GM23338 (cell line): ENCODE results near the gene MRTO4. TPM values are rescaled to one million over a fixed set of nuclear protein-coding genes. Genes with fewer than 3 reads are reported as not detected.

Experiments used
- ATAC-seq: fragments of 200-7000 bp; cut with Tn5 transposase; 3 replicates; pipeline ENCODE4 v1.9.1; 2020
- DNase-seq: peaks from one replicate; pipeline ENCODE4 v3.0.0-alpha.2; 2015; ENCODE audit warnings: low spot score
- H2AFZ ChIP-seq: fragments of 200-600 bp; sonication (generic); 2 replicates; pipeline ENCODE4 v1.8.0; 2016; ENCODE audit warnings: antibody characterized with exemption, mild to moderate bottlenecking, moderate library complexity
- H3F3A ChIP-seq: fragments of 200-600 bp; sonication (generic); replicated peaks from 2 replicates; pipeline ENCODE4 v1.8.0; 2017; ENCODE audit warnings: antibody characterized with exemption, mixed run types, low read depth
- H3K27ac ChIP-seq: fragments of 200-600 bp; sonication (generic); 2 replicates; pipeline ENCODE4 v1.6.1; 2016; ENCODE audit warnings: low read depth
- H3K27me3 ChIP-seq: fragments of 200-600 bp; sonication (generic); 2 replicates; pipeline ENCODE4 v1.8.0; 2016; ENCODE audit warnings: mild to moderate bottlenecking, mixed run types, moderate library complexity; ENCODE audit not compliant: insufficient read depth
- H3K36me3 ChIP-seq: fragments of 200-600 bp; sonication (generic); 2 replicates; pipeline ENCODE4 v1.8.0; 2016; ENCODE audit warnings: mild to moderate bottlenecking; ENCODE audit not compliant: insufficient read depth
- H3K4me1 ChIP-seq: fragments of 200-600 bp; sonication (generic); 2 replicates; pipeline ENCODE4 v1.8.0; 2016; ENCODE audit warnings: mild to moderate bottlenecking, moderate library complexity; ENCODE audit not compliant: insufficient read depth
- H3K4me2 ChIP-seq: fragments of 200-600 bp; sonication (generic); 2 replicates; pipeline ENCODE4 v1.7.1; 2017; ENCODE audit warnings: mixed run types
- H3K4me3 ChIP-seq: fragments of 200-600 bp; sonication (generic); 2 replicates; pipeline ENCODE4 v1.6.1; 2016; ENCODE audit warnings: mixed run types
- H3K79me2 ChIP-seq: fragments of 200-600 bp; sonication (generic); replicated peaks from 2 replicates; pipeline ENCODE4 v1.8.0; 2017; ENCODE audit warnings: mild to moderate bottlenecking; ENCODE audit not compliant: insufficient read depth
- H3K9me2 ChIP-seq: fragments of 200-600 bp; sonication (generic); 2 replicates; pipeline ENCODE4 v1.8.0; 2017; ENCODE audit not compliant: insufficient read depth
- H4K20me1 ChIP-seq: fragments of 200-600 bp; sonication (generic); replicated peaks from 2 replicates; pipeline ENCODE4 v1.8.0; 2017; ENCODE audit warnings: mild to moderate bottlenecking; ENCODE audit not compliant: insufficient read depth
- H3K27ac Mint-ChIP-seq: 2 replicates; pipeline ENCODE4 v1.8.0; 2020; ENCODE audit warnings: inconsistent platforms, mild to moderate bottlenecking, moderate library complexity, mixed read lengths
- H3K27me3 Mint-ChIP-seq: 3 replicates; pipeline ENCODE4 v1.8.0; 2022; ENCODE audit warnings: low read depth, mild to moderate bottlenecking, moderate library complexity, mixed read lengths, inconsistent platforms; ENCODE audit not compliant: insufficient read depth, poor library complexity
- H3K36me3 Mint-ChIP-seq: 3 replicates; pipeline ENCODE4 v1.8.0; 2021; ENCODE audit warnings: low read depth, mild to moderate bottlenecking, inconsistent platforms, moderate library complexity, mixed read lengths
- H3K4me1 Mint-ChIP-seq: 3 replicates; pipeline ENCODE4 v1.8.0; 2020; ENCODE audit warnings: mild to moderate bottlenecking, inconsistent platforms, mixed read lengths
- H3K4me3 Mint-ChIP-seq: 3 replicates; pipeline ENCODE4 v1.8.0; 2021; ENCODE audit warnings: moderate library complexity, mild to moderate bottlenecking, inconsistent platforms, mixed read lengths
- H3K9me3 Mint-ChIP-seq: 3 replicates; pipeline ENCODE4 v1.8.0; 2020; ENCODE audit warnings: moderate library complexity, mild to moderate bottlenecking, inconsistent platforms, mixed read lengths
- CREB1 ChIP-seq: fragments of 250-450 bp; sonication (Bioruptor Pico); IDR thresholded peaks from 2 replicates; pipeline ENCODE4 v1.5.0; 2020; ENCODE audit warnings: low read depth, mild to moderate bottlenecking, moderate library complexity
- ETS1 ChIP-seq: IDR thresholded peaks from 2 replicates; pipeline ENCODE4 v1.6.1; 2016; ENCODE audit warnings: antibody characterized with exemption
- EZH2 ChIP-seq: fragments of 200-600 bp; sonication (generic); IDR thresholded peaks from one replicate; pipeline ENCODE4 v1.8.0; 2017; ENCODE audit warnings: antibody characterized with exemption, mild to moderate bottlenecking, low read depth; ENCODE audit not compliant: unreplicated experiment
- JUNB ChIP-seq: IDR thresholded peaks from one replicate; pipeline ENCODE4 v1.6.1; 2016; ENCODE audit warnings: antibody characterized with exemption; ENCODE audit not compliant: unreplicated experiment
- POLR2AphosphoS5 ChIP-seq: IDR thresholded peaks from 2 replicates; pipeline ENCODE4 v1.6.1; 2016; ENCODE audit warnings: antibody characterized with exemption, low read depth
- REST ChIP-seq: IDR thresholded peaks from one replicate; pipeline ENCODE4 v1.6.1; 2018; ENCODE audit warnings: antibody characterized with exemption; ENCODE audit not compliant: unreplicated experiment
- STAT1 ChIP-seq: IDR thresholded peaks from one replicate; pipeline ENCODE4 v1.6.1; 2016; ENCODE audit warnings: antibody characterized with exemption; ENCODE audit not compliant: unreplicated experiment
- ZNF114 ChIP-seq: fragments of 250-450 bp; sonication (Bioruptor Pico); IDR thresholded peaks from 2 replicates; pipeline ENCODE4 v1.5.0; 2020; ENCODE audit warnings: mild to moderate bottlenecking, moderate library complexity
- ZNF462 ChIP-seq: fragments of 250-450 bp; sonication (Bioruptor Pico); IDR thresholded peaks from 2 replicates; pipeline ENCODE4 v1.5.0; 2020; ENCODE audit warnings: mild to moderate bottlenecking, moderate library complexity
- polyA plus RNA-seq: library from polyadenylated mRNA; unstranded; fragments of >200 nt; fragmentation: Nextera tagmentation; extraction: Ambion mirVana; gene quantifications from 2 replicates; pipeline ENCODE4 v1.2.1, GENCODE V29; 2016
- total RNA-seq: library from RNA; depleted of rRNA; stranded (reverse); fragments of >200 nt; shearing (Covaris generic); gene quantifications from 2 replicates; pipeline ENCODE4 v1.2.3, GENCODE V29; 2014

MRTO4 gene
- total and polyA plus RNA-seq, 2 experiments from 2014 or later = 54.2 to 88.5 TPM

- Histone ChIP-seq H3K4me3 (peak within 1 kb of the TSS; percentile 98), H3F3A (peaks cover 11% of the 10 kb centered on the region), H3K79me2 (peaks cover 91% of the 10 kb centered on the region), H2AFZ (peak within 1 kb of the TSS; percentile 90), H3K9me2 (no peaks in the 10 kb centered on the region), H3K27me3 (no peaks in the 10 kb centered on the region), H3K4me2 (peak within 1 kb of the TSS; percentile 99), H3K4me1 (peaks cover 26% of the 10 kb centered on the region), H3K36me3 (no peaks in the 10 kb centered on the region), H4K20me1 (peaks cover 46% of the 10 kb centered on the region), H3K27ac (peak within 1 kb of the TSS; percentile 99)
- H3K27me3 Mint-ChIP-seq = peaks cover 7% of the 10 kb centered on the region
- peak within 1 kb of the TSS; percentile 94 for H3K4me3 Mint-ChIP-seq
- H3K4me1 Mint-ChIP-seq = peaks cover 18% of the 10 kb centered on the region
- peak within 1 kb of the TSS; percentile 99 for H3K27ac Mint-ChIP-seq
- DNase-seq = peak; percentile 97
- H3K36me3 Mint-ChIP-seq = peaks cover 10% of the 10 kb centered on the region
- TF ChIP-seq ETS1 (peak; percentile 89), JUNB (no peak), ZNF114 (CRISPR knock-in tag) (no peak), STAT1 (no peak), POLR2AphosphoS5 (peak; percentile 98), REST (no peak), CREB1 (CRISPR knock-in tag) (peak; percentile 99)
- no peaks in the 10 kb centered on the region for H3K9me3 Mint-ChIP-seq
- peak; percentile 93 for ATAC-seq
Measured at GRCh38 chr1:19209990-19210771, 41.4 kb upstream of the MRTO4 start, which contains the start of gene UBR4. Gene UBR4, minus strand, starts transcription at chr1:19210266. Its CDS starts 18 bp downstream, at chr1:19210248.

GRCh38 chr1:19210772-19211549, 40.6 kb upstream of the MRTO4 start:
- Histone ChIP-seq H3K27me3 (no peaks in the 10 kb centered on the region), H3K4me3 (peak overlapping the region; percentile 98), H3K27ac (peak overlapping the region; percentile 99), H3K79me2 (peaks cover 83% of the 10 kb centered on the region), H3K9me2 (no peaks in the 10 kb centered on the region), H3K4me1 (peaks cover 26% of the 10 kb centered on the region), H4K20me1 (peaks cover 41% of the 10 kb centered on the region), H3K4me2 (peak overlapping the region; percentile 99), H3K36me3 (no peaks in the 10 kb centered on the region), H2AFZ (peak overlapping the region; percentile 90), H3F3A (peaks cover 11% of the 10 kb centered on the region)
- ATAC-seq = peak; percentile 2; the same call in 1 of the 3 replicates
- H3K4me1 Mint-ChIP-seq = peaks cover 18% of the 10 kb centered on the region
- H3K27me3 Mint-ChIP-seq = peaks cover 7% of the 10 kb centered on the region
- DNase-seq = peak; percentile 21
- H3K9me3 Mint-ChIP-seq = no peaks in the 10 kb centered on the region
- H3K27ac Mint-ChIP-seq = peak overlapping the region; percentile 99
- peak overlapping the region; percentile 94 for H3K4me3 Mint-ChIP-seq
- peaks cover 12% of the 10 kb centered on the region for H3K36me3 Mint-ChIP-seq
- TF ChIP-seq EZH2 (no peak), ZNF462 (CRISPR knock-in tag) (no peak)
